Colon (tissue), 2 donors: ENCODE results near the gene EHD3.
"Not testable (repeated sequence)": the region's sequence is repeated elsewhere in the genome, so short reads cannot be mapped to it uniquely, and the experiment has no call there.

Experiments
- FAIRE-seq: peaks from 2 replicates; lab custom pipeline; 2012; peaks lifted over from hg19 to GRCh38; lab: Jason Lieb, UNC
- donor health status: control.
- donor health status: control.

Gene EHD3

GRCh38 chr2:31256611-31257382 is 22.8 kb downstream of the EHD3 start:
- FAIRE-seq: no peak

- no peak for FAIRE-seq
These were observed 24.4 kb downstream of the EHD3 start for GRCh38 chr2:31258351-31258750.

GRCh38 chr2:31259075-31259474 is 25.1 kb downstream of the EHD3 start:
- no peak for FAIRE-seq

GRCh38 chr2:31260870-31261269 is 26.9 kb downstream of the EHD3 start:
- no peak for FAIRE-seq

- no peak for FAIRE-seq
These were observed 29.8 kb downstream of the EHD3 start for GRCh38 chr2:31263636-31264190.

GRCh38 chr2:31265234-31265633 is 31.3 kb downstream of the EHD3 start:
- no peak for FAIRE-seq

- FAIRE-seq: no peak
These were observed 32.9 kb downstream of the EHD3 start for GRCh38 chr2:31266804-31267203.

- no peak for FAIRE-seq
These were observed 33.6 kb downstream of the EHD3 start for GRCh38 chr2:31267437-31268120.

GRCh38 chr2:31268344-31268743 is 34.4 kb downstream of the EHD3 start:
- FAIRE-seq: no peak

GRCh38 chr2:31269087-31269486 is 35.1 kb downstream of the EHD3 start:
- no peak for FAIRE-seq

- no peak for FAIRE-seq
These were observed 36.2 kb downstream of the EHD3 start for GRCh38 chr2:31270131-31270530.

- FAIRE-seq: no peak
These were observed 36.9 kb downstream of the EHD3 start for GRCh38 chr2:31270822-31271231.

GRCh38 chr2:31271851-31272267 is 37.9 kb downstream of the EHD3 start:
- FAIRE-seq: no peak

- FAIRE-seq: no peak
These were observed 40.6 kb downstream of the EHD3 start for GRCh38 chr2:31274401-31275075.

GRCh38 chr2:31275976-31276375 is 42.0 kb downstream of the EHD3 start:
- FAIRE-seq: no peak

- FAIRE-seq: no peak
These were observed 43.7 kb downstream of the EHD3 start for GRCh38 chr2:31277621-31278020.

GRCh38 chr2:31282634-31283033 is 48.7 kb downstream of the EHD3 start:
- no peak for FAIRE-seq

- not testable (repeated sequence) for FAIRE-seq
These were observed 49.4 kb downstream of the EHD3 start for GRCh38 chr2:31283193-31283919.

- no peak for FAIRE-seq
These were observed 50.2 kb downstream of the EHD3 start for GRCh38 chr2:31284107-31284506.

GRCh38 chr2:31286230-31286629 is 52.3 kb downstream of the EHD3 start:
- FAIRE-seq: no peak

GRCh38 chr2:31286961-31287550 is 53.1 kb downstream of the EHD3 start:
- no peak for FAIRE-seq

GRCh38 chr2:31287654-31288053 is 53.7 kb downstream of the EHD3 start:
- FAIRE-seq: no peak
